HepG2 (cell line): Measurements from ENCODE around the gene UPF3A. TPM values are rescaled to one million over a fixed set of nuclear protein-coding genes. Genes with fewer than 3 reads are reported as not detected.
A peak's percentile ranks its signal among the peaks of the same experiment; 100 is the strongest.
"Not testable (repeated sequence)": the region's sequence is repeated elsewhere in the genome, so short reads cannot be mapped to it uniquely, and the experiment has no call there.

ENCODE experiments used
- ATAC-seq: fragments of 200-7000 bp; cut with Tn5 transposase; 3 replicates; pipeline ENCODE4 v1.9.1; 2020; ENCODE audit warnings: mild to moderate bottlenecking, moderate library complexity
- BruUV-seq: library from RNA; stranded (reverse); fragments of 400-500 nt; replicated peaks from 2 replicates; lab custom pipeline; 2021; lab: Mats Ljungman, UMichigan
- CTCF ChIA-PET: fragments of 300-600 bp; formaldehyde crosslinking; extraction: SDS; loops from one replicate; lab custom pipeline; 2021; ENCODE audit warnings: low total read pairs, inconsistent platforms, low intra/inter-chr PET ratio; lab: Yijun Ruan, JAX
- POLR2A ChIA-PET: fragments of 350-600 bp; sonication (Branson Sonifier 250); formaldehyde crosslinking; loops from one replicate; lab custom pipeline; 2020; ENCODE audit warnings: antibody characterized with exemption, inconsistent platforms; lab: Yijun Ruan, JAX
- DNase-seq: peaks from one replicate; pipeline ENCODE4 v3.0.0-alpha.2; 2015; ENCODE audit warnings: low spot score
- FAIRE-seq: peaks from 3 replicates; lab custom pipeline; 2011; peaks lifted over from hg19 to GRCh38; lab: Jason Lieb, UNC
- H2AFZ ChIP-seq: one replicate; pipeline ENCODE4 v1.6.1; 2011; ENCODE audit warnings: low read length, inconsistent platforms
- H3K27ac ChIP-seq: fragments of 300-600 bp; 3 replicates; pipeline ENCODE4 v1.8.0; 2011; ENCODE audit warnings: mixed run types, mild to moderate bottlenecking, mixed read lengths, low read length, inconsistent platforms; ENCODE audit not compliant: insufficient read depth; ENCODE audit errors: extremely low read length
- H3K27me3 ChIP-seq, 2 experiments: fragments of 200-600 bp in 1 of 2; 2 replicates in 1 of 2; 3 replicates in 1 of 2; pipeline versions ENCODE4 v1.6.0 to v1.8.0; 2011; ENCODE audit warnings: low read length in 2 of 2, mild to moderate bottlenecking in 2 of 2, moderate library complexity in 2 of 2, inconsistent platforms in 1 of 2; ENCODE audit not compliant: insufficient read depth in 2 of 2, control insufficient read depth in 1 of 2
- H3K36me3 ChIP-seq, 2 experiments: fragments of 200-600 bp in 1 of 2; replicated peaks in 1 of 2; 2 replicates in 1 of 2; 3 replicates in 1 of 2; pipeline versions ENCODE4 v1.5.1 to v1.8.0; 2011; ENCODE audit warnings: low read length in 2 of 2, inconsistent platforms in 1 of 2; ENCODE audit not compliant: insufficient read depth in 2 of 2, control insufficient read depth in 1 of 2
- H3K4me1 ChIP-seq: 2 replicates; pipeline ENCODE4 v1.5.1; 2012; ENCODE audit warnings: low read length, inconsistent platforms; ENCODE audit not compliant: insufficient read depth
- H3K4me2 ChIP-seq: 2 replicates; pipeline ENCODE4 v1.6.0; 2011; ENCODE audit warnings: low read depth, low read length, inconsistent platforms
- H3K4me3 ChIP-seq, 3 experiments: fragments of 200-600 bp in 1 of 3; sonication (generic), shearing (Covaris generic) in 1 of 3; replicated peaks in 1 of 3; 2 replicates each; pipeline ENCODE4 v1.5.1; 2011 to 2016; ENCODE audit warnings: low read length in 3 of 3, inconsistent platforms in 2 of 3, low read depth in 2 of 3, mild to moderate bottlenecking in 2 of 3, control low read depth in 1 of 3, mixed read lengths in 1 of 3; ENCODE audit not compliant: insufficient read depth in 1 of 3
- H3K79me2 ChIP-seq: one replicate; pipeline ENCODE4 v1.6.1; 2011; ENCODE audit warnings: low read length, inconsistent platforms; ENCODE audit not compliant: insufficient read depth
- H3K9ac ChIP-seq: 2 replicates; pipeline ENCODE4 v1.6.0; 2011; ENCODE audit warnings: mild to moderate bottlenecking, low read depth, low read length, inconsistent platforms; ENCODE audit not compliant: insufficient read depth
- H3K9me3 ChIP-seq: 2 replicates; pipeline ENCODE4 v1.5.1; 2012; ENCODE audit warnings: mild to moderate bottlenecking, low read length
- H4K20me1 ChIP-seq: 2 replicates; pipeline ENCODE4 v1.6.0; 2011; ENCODE audit warnings: inconsistent platforms, mild to moderate bottlenecking, low read length, moderate library complexity; ENCODE audit not compliant: insufficient read depth
- CTCF ChIP-seq: sonication (generic); formaldehyde crosslinking; IDR thresholded peaks from 2 replicates; pipeline ENCODE4 v1.5.0; 2020; ENCODE audit warnings: mild to moderate bottlenecking, missing genetic modification reagents, moderate library complexity
- HMGXB4 ChIP-seq, 2 experiments: sonication (generic) in 1 of 2; formaldehyde crosslinking in 1 of 2; IDR thresholded peaks; 2 replicates each; pipeline versions ENCODE4 v1.4.0 to v1.6.1; 2018 to 2020; ENCODE audit warnings: missing genetic modification reagents in 2 of 2, borderline replicate concordance in 1 of 2, low read depth in 1 of 2, mild to moderate bottlenecking in 1 of 2, missing biosample characterization in 1 of 2
- HNRNPL ChIP-seq: fragments of 200-400 bp; formaldehyde crosslinking; IDR thresholded peaks from 2 replicates; pipeline ENCODE4 v1.6.1; 2017; ENCODE audit warnings: mild to moderate bottlenecking, low read depth, low read length
- HOXA3 ChIP-seq: sonication (generic); formaldehyde crosslinking; IDR thresholded peaks from 2 replicates; pipeline ENCODE4 v1.5.0; 2020; ENCODE audit warnings: missing genetic modification reagents
- RAD21 ChIP-seq: fragments of 450-650 bp; formaldehyde crosslinking; IDR thresholded peaks from 2 replicates; pipeline ENCODE4 v1.5.0; 2020; ENCODE audit warnings: mild to moderate bottlenecking
- ZBTB33 ChIP-seq: sonication (generic); formaldehyde crosslinking; IDR thresholded peaks from 2 replicates; pipeline ENCODE4 v1.4.0; 2020; ENCODE audit warnings: missing genetic modification reagents
- ZNF768 ChIP-seq: sonication (generic); formaldehyde crosslinking; IDR thresholded peaks from 2 replicates; pipeline ENCODE4 v1.4.0; 2020; ENCODE audit warnings: missing genetic modification reagents
- WGBS: methylation state at CpG from one replicate; pipeline ENCODE4 v1.1.6; 2017; ENCODE audit warnings: low lambda C conversion rate; 5-methylcytosine and 5-hydroxymethylcytosine counted together
- in situ Hi-C: cut with HindIII; loops from 2 replicates; pipeline ENCODE4 v1.10.0; 2017; ENCODE audit warnings: low pct_unique_long_range_greater_than_20kb; ENCODE audit not compliant: extremely low pct_ligation_motif_present
- intact Hi-C: fragments of 100-400 bp; cut with micrococcal nuclease; formaldehyde crosslinking; loops from one replicate; pipeline ENCODE4 v1.10.0; 2022; ENCODE audit not compliant: unreplicated experiment
- polyA plus RNA-seq, 8 experiments: library from polyadenylated mRNA; depleted of rRNA in 3 of 8; stranded (reverse) in 7 of 8; unstranded in 1 of 8; fragments of >200 nt; fragmentation: Illumina TruSeq in 4 of 8; extraction: Trizol in 4 of 8; gene quantifications; 2 replicates each; pipeline versions ENCODE4 v1.2.1 to v1.2.3, GENCODE V29; 2011 to 2016; ENCODE audit warnings: low read depth in 4 of 8, missing spikeins in 1 of 8, mixed read lengths in 1 of 8; ENCODE audit not compliant: insufficient read depth in 1 of 8
- total RNA-seq, 5 experiments: library from RNA; depleted of rRNA; stranded (reverse); fragments of >200 nt; fragmentation: Illumina TruSeq; extraction: Trizol; gene quantifications; 2 replicates each; pipeline ENCODE4 v1.2.3, GENCODE V29; 2016; ENCODE audit warnings: low read depth in 1 of 5
- TF ChIP-seq, protein P1 (sequence below): sonication (generic); formaldehyde crosslinking; IDR thresholded peaks from 2 replicates; pipeline ENCODE4 v1.8.0; 2022; ENCODE audit warnings: mild to moderate bottlenecking, missing genetic modification reagents, moderate library complexity

Gene UPF3A
- total and polyA plus RNA-seq, 2 of the 13 experiments (the other 11 are each of a cell fraction or from before 2014, with no cell fraction given), result 60.2 to 63.8 TPM

DNA sequence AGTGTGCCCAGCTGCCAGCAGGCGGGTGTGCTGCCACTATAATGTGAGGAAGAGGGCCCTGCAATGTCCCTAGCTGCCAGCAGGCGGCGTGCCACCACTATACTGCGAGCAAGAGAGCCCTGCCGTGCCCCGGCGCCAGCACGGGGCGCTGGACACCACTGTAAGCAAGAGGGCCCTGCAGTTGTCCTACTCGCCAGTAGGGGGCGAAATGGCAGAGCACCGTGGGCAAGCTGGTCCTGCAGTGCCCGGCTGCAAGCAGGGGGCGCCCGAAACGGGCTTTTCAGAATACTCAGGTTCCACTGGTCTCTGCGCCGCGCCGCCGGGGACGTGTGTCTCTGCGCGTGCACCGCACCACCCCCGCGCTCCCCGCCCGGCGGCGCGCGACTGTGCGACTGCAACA is 71.4 kb downstream of the UPF3A start:
- H3K36me3 ChIP-seq, H3K9ac ChIP-seq, H3K79me2 ChIP-seq, H2AFZ ChIP-seq, POLR2A ChIA-PET, H4K20me1 ChIP-seq, BruUV-seq, FAIRE-seq, intact Hi-C loops, in situ Hi-C loops, ATAC-seq, H3K4me1 ChIP-seq, H3K27me3 ChIP-seq, H3K4me3 ChIP-seq, H3K27ac ChIP-seq, H3K4me2 ChIP-seq, H3K9me3 ChIP-seq: not testable (repeated sequence)
- peak; percentile 67 for DNase-seq
- 98% methylated on average over 18 of the region's 34 CpGs for WGBS
- peak in 1 of 2 experiments; percentile 59; a peak in 1 of 4 replicates for TF ChIP-seq HMGXB4 (CRISPR knock-in tag; IDR thresholded peaks at IDR 0.05; ENCODE audit: borderline replicate concordance in 1 of 2, low read depth in 1 of 2)
- TF ChIP-seq ZNF768 (CRISPR knock-in tag), result peak; percentile 34; the same call in 1 of the 2 replicates
- TF ChIP-seq HNRNPL, result peak; percentile 97
- peak; percentile 89; the same call in 1 of the 2 replicates for TF ChIP-seq ZBTB33 (CRISPR knock-in tag)
- TF ChIP-seq CTCF (CRISPR knock-in tag), result peak; percentile 66
- TF ChIP-seq, protein P1, sequence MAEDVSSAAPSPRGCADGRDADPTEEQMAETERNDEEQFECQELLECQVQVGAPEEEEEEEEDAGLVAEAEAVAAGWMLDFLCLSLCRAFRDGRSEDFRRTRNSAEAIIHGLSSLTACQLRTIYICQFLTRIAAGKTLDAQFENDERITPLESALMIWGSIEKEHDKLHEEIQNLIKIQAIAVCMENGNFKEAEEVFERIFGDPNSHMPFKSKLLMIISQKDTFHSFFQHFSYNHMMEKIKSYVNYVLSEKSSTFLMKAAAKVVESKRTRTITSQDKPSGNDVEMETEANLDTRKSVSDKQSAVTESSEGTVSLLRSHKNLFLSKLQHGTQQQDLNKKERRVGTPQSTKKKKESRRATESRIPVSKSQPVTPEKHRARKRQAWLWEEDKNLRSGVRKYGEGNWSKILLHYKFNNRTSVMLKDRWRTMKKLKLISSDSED (CRISPR knock-in tag), result peak; percentile 96; the same call in 1 of the 2 replicates
- peak; percentile 56 for TF ChIP-seq HOXA3
- peak; percentile 16; the same call in 1 of the 2 replicates for TF ChIP-seq RAD21
- CTCF ChIA-PET, result interaction anchor here (1.0 kb wide), 1 partner anchor 402 kb away, joined by 4 read pairs; no protein-coding TSS in a partner anchor

- H3K4me1 ChIP-seq, CTCF ChIA-PET, H3K79me2 ChIP-seq, H3K36me3 ChIP-seq, H2AFZ ChIP-seq, H3K4me2 ChIP-seq, in situ Hi-C loops, H3K4me3 ChIP-seq, ATAC-seq, H3K9me3 ChIP-seq, intact Hi-C loops, BruUV-seq, POLR2A ChIA-PET, H3K27ac ChIP-seq, FAIRE-seq, H3K27me3 ChIP-seq, H4K20me1 ChIP-seq, DNase-seq, H3K9ac ChIP-seq: not testable (repeated sequence)
- 94% methylated on average over 38 of the region's 38 CpGs for WGBS
These were observed 72.0 kb downstream of the UPF3A start for GRCh38 chr13:114353382-114353781.
